ENCODE measurements around the gene C2CD3.

DNA sequence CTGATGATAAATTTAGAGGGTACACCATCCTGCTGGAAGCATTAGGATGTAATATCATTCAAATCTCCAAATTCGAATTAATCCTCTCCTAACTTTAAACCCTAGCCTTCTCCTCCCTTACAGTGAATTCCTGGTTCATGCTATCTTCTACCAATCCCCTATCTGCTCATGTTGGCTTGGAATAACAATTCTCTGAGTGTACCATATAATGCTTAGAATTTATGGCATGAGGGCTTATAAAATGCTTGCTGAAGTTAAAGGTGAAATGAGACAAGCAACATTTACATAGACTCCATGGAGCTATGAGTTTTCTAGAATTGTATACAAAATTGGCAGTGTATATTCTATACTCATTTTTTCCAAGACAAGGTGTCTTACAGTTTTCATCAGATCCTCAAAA lies 79.3 kb downstream of the C2CD3 start:
- TF ChIP-seq, protein P1, sequence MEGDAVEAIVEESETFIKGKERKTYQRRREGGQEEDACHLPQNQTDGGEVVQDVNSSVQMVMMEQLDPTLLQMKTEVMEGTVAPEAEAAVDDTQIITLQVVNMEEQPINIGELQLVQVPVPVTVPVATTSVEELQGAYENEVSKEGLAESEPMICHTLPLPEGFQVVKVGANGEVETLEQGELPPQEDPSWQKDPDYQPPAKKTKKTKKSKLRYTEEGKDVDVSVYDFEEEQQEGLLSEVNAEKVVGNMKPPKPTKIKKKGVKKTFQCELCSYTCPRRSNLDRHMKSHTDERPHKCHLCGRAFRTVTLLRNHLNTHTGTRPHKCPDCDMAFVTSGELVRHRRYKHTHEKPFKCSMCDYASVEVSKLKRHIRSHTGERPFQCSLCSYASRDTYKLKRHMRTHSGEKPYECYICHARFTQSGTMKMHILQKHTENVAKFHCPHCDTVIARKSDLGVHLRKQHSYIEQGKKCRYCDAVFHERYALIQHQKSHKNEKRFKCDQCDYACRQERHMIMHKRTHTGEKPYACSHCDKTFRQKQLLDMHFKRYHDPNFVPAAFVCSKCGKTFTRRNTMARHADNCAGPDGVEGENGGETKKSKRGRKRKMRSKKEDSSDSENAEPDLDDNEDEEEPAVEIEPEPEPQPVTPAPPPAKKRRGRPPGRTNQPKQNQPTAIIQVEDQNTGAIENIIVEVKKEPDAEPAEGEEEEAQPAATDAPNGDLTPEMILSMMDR (IDR thresholded peaks at IDR 0.05), result no peak
- TF ChIP-seq POLR2A (IDR thresholded peaks at IDR 0.05), result no peak
- no peak for TF ChIP-seq EP300 (IDR thresholded peaks at IDR 0.05)

Measured in gastroesophageal sphincter (tissue), 3 donors.